HEK293T (cell line): ENCODE results near the gene OTUB1.
"Not testable (repeated sequence)": the region's sequence is repeated elsewhere in the genome, so short reads cannot be mapped to it uniquely, and the experiment has no call there.

Source experiments
- CTCF ChIA-PET: fragments of 350-600 bp; formaldehyde crosslinking; extraction: SDS; loops from one replicate; lab custom pipeline; 2021; ENCODE audit warnings: antibody characterized with exemption, inconsistent platforms; lab: Yijun Ruan, JAX
- POLR2A ChIA-PET: fragments of 350-600 bp; formaldehyde crosslinking; extraction: SDS; loops from one replicate; lab custom pipeline; 2020; ENCODE audit warnings: antibody characterized with exemption, inconsistent platforms; lab: Yijun Ruan, JAX
- DNase-seq: peaks from one replicate; pipeline ENCODE4 v3.0.0; 2012; ENCODE audit warnings: mixed read lengths; ENCODE audit errors: extremely low spot score
- ARNT ChIP-seq: fragments of 450-650 bp; IDR thresholded peaks from 2 replicates; pipeline ENCODE4 v1.6.1; 2017; ENCODE audit warnings: mild to moderate bottlenecking
- BHLHE40 ChIP-seq: fragments of 450-650 bp; IDR thresholded peaks from 2 replicates; pipeline ENCODE4 v1.6.1; 2016; ENCODE audit warnings: mild to moderate bottlenecking, moderate library complexity, borderline replicate concordance
- CTBP1 ChIP-seq: fragments of 450-650 bp; IDR thresholded peaks from 2 replicates; pipeline ENCODE4 v1.6.1; 2016; ENCODE audit warnings: borderline replicate concordance
- ELF4 ChIP-seq: fragments of 450-650 bp; IDR thresholded peaks from 2 replicates; pipeline ENCODE4 v1.6.1; 2017; ENCODE audit warnings: antibody characterized with exemption
- FOXA1 ChIP-seq: fragments of 450-650 bp; IDR thresholded peaks from 2 replicates; pipeline ENCODE4 v1.6.1; 2016; ENCODE audit warnings: mild to moderate bottlenecking
- FOXK2 ChIP-seq: fragments of 450-650 bp; IDR thresholded peaks from 2 replicates; pipeline ENCODE4 v1.6.1; 2016; ENCODE audit warnings: mild to moderate bottlenecking
- FOXM1 ChIP-seq: fragments of 450-650 bp; IDR thresholded peaks from 2 replicates; pipeline ENCODE4 v1.6.1; 2017; ENCODE audit warnings: mild to moderate bottlenecking, borderline replicate concordance
- HDGF ChIP-seq: fragments of 450-650 bp; IDR thresholded peaks from 2 replicates; pipeline ENCODE4 v1.6.1; 2017; ENCODE audit warnings: antibody characterized with exemption, borderline replicate concordance
- L3MBTL2 ChIP-seq: fragments of 450-650 bp; conservative IDR thresholded peaks from 2 replicates; pipeline ENCODE4 v1.6.1; 2016; ENCODE audit warnings: mild to moderate bottlenecking
- LEF1 ChIP-seq: fragments of 450-650 bp; IDR thresholded peaks from 2 replicates; pipeline ENCODE4 v1.6.1; 2017; ENCODE audit warnings: mild to moderate bottlenecking, borderline replicate concordance
- NFRKB ChIP-seq: fragments of 450-650 bp; IDR thresholded peaks from 2 replicates; pipeline ENCODE4 v1.6.1; 2016; ENCODE audit warnings: mild to moderate bottlenecking, moderate library complexity
- PKNOX1 ChIP-seq: fragments of 450-650 bp; IDR thresholded peaks from 2 replicates; pipeline ENCODE4 v1.6.1; 2016
- SP1 ChIP-seq: fragments of 450-650 bp; IDR thresholded peaks from 2 replicates; pipeline ENCODE4 v1.6.1; 2017
- SUZ12 ChIP-seq: fragments of 450-650 bp; IDR thresholded peaks from 2 replicates; pipeline ENCODE4 v1.6.1; 2016; ENCODE audit warnings: mild to moderate bottlenecking
- TARDBP ChIP-seq: fragments of 450-650 bp; IDR thresholded peaks from 2 replicates; pipeline ENCODE4 v1.6.1; 2016
- ZNF384 ChIP-seq: fragments of 450-650 bp; IDR thresholded peaks from 2 replicates; pipeline ENCODE4 v1.6.1; 2016

The OTUB1 gene

GRCh38 chr11:63966444-63966843 is 19.8 kb upstream of the OTUB1 start:
- CTCF ChIA-PET, result interaction anchor here (2.2 kb wide), 1 partner anchor 21 kb away, joined by 7 read pairs; no protein-coding TSS in a partner anchor
- TF ChIP-seq NFRKB (no peak), BHLHE40 (no peak), CTBP1 (no peak), SUZ12 (no peak), ARNT (no peak), FOXM1 (no peak), LEF1 (no peak)
- POLR2A ChIA-PET, result no interaction called here
- DNase-seq, result no peak

- ChIA-PET CTCF (interaction anchor here (0.6 kb wide), 1 partner anchor 142 kb away, joined by 7 read pairs; no protein-coding TSS in a partner anchor), POLR2A (no interaction called here)
- no peak for DNase-seq
- TF ChIP-seq SUZ12, result no peak
- no peak for TF ChIP-seq CTBP1
Measured at GRCh38 chr11:63969461-63969860, 16.8 kb upstream of the OTUB1 start.

- TF ChIP-seq ELF4 (no peak), FOXK2 (no peak), BHLHE40 (no peak), LEF1 (no peak), FOXA1 (no peak), HDGF (no peak), SUZ12 (no peak), SP1 (no peak)
- ChIA-PET POLR2A (no interaction called here), CTCF (no interaction called here)
- DNase-seq, result no peak
Measured at GRCh38 chr11:63970902-63971301, 15.3 kb upstream of the OTUB1 start.

GRCh38 chr11:63973912-63974258 is 12.4 kb upstream of the OTUB1 start:
- CTCF ChIA-PET, DNase-seq: not testable (repeated sequence)
- POLR2A ChIA-PET, result interaction anchor here (0.6 to 1.3 kb wide), 14 partner anchors 10 to 212 kb away, joined by 3 to 9 read pairs (median 3); partner anchors contain the start of genes OTUB1 and STIP1

DNA sequence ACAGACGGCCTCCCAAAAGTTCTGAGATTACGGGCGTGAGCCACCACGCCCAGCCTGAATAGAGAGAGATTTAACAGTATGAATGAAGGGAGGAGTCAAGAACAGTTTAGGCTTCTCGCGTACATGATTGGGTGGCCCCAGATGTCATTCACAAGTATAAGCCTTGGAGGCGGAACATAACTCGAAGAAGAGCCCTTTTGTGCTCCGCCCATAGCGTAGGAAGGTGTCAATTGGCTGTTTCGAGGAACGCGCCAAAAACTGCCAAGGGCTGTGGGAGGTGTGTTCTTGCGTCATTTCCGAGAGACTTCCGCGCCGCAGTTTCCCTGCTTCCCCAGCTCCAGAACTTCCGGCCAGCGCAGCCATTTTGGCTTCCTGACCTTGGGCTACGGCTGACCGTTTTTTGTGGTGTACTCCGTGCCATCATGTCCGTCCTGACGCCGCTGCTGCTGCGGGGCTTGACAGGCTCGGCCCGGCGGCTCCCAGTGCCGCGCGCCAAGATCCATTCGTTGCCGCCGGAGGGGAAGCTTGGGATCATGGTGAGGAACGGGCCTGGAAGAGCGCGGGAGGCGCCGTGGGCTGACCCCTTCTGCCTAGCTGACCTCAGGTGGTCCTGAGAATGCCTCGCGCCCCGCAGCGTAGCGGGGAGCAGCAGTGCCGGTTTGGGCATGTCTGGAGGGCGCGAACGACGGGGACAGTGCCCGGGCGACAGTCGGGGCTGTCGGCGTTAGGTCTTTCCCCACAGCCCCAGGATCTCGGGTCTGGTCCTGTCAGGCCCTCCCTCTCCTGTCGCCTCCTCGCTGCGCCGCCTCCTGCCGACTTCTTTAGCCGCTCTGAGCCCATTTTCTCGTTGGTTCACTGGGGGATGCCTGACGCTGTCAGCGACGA is 11.7 kb upstream of the OTUB1 start, which contains the start of gene COX8A:
TSS of gene COX8A (plus strand) at position 362 of the 885 bp plus-strand sequence. CDS start at position 423, 61 bp downstream.
- POLR2A ChIA-PET, result interaction anchor here (0.6 to 1.7 kb wide), 16 partner anchors 9 to 211 kb away, joined by 3 to 9 read pairs (median 3); partner anchors contain the start of genes OTUB1 and STIP1
- TF ChIP-seq FOXK2 (no peak), PKNOX1 (peak; percentile 98), CTBP1 (no peak), NFRKB (no peak), LEF1 (no peak), TARDBP (no peak), BHLHE40 (no peak), FOXA1 (no peak), ELF4 (peak; percentile 69), SUZ12 (no peak), ARNT (no peak), HDGF (0 out of 2 replicates have a peak, but pooled peaks have one; percentile 58), ZNF384 (peak; percentile 84; the same call in 1 of the 2 replicates), SP1 (no peak), L3MBTL2 (peak; percentile 16; the same call in 1 of the 2 replicates), FOXM1 (no peak; the same call in 1 of the 2 replicates)
- DNase-seq, result peak; percentile 96
- CTCF ChIA-PET, result interaction anchor here (0.8 kb wide), 1 partner anchor 29 kb away, joined by 3 read pairs; no protein-coding TSS in a partner anchor

GRCh38 chr11:63978551-63979239 is 7.5 kb upstream of the OTUB1 start:
- TF ChIP-seq CTBP1, result no peak
- no peak for TF ChIP-seq L3MBTL2
- TF ChIP-seq PKNOX1, result no peak
- no peak for TF ChIP-seq FOXA1
- no peak for TF ChIP-seq FOXM1
- TF ChIP-seq ARNT, result no peak
- TF ChIP-seq TARDBP, result no peak
- no peak for TF ChIP-seq BHLHE40
- TF ChIP-seq NFRKB, result no peak
- TF ChIP-seq SUZ12, result no peak
- no peak for TF ChIP-seq SP1
- TF ChIP-seq ELF4, result no peak
- POLR2A ChIA-PET, result no interaction called here
- CTCF ChIA-PET, result no interaction called here
- no peak for DNase-seq

- POLR2A ChIA-PET, result no interaction called here
- TF ChIP-seq CTBP1 (no peak), SP1 (no peak), TARDBP (no peak), ELF4 (no peak)
- no peak for DNase-seq
- CTCF ChIA-PET, result no interaction called here
Measured at GRCh38 chr11:63979426-63979825, 6.8 kb upstream of the OTUB1 start.
